Suprapubic skin (tissue), 3 donors: Measurements from ENCODE around the gene DNAH1.

ENCODE experiments used
- CTCF ChIP-seq, 2 donors: fragments of 200-600 bp in 1 of 2; fragments of 450-650 bp in 1 of 2; sonication (generic) in 1 of 2; IDR thresholded peaks; one replicate each; pipeline ENCODE4 v1.5.1; 2016 to 2019; ENCODE audit warnings: antibody characterized with exemption in 2 of 2, mild to moderate bottlenecking in 1 of 2, moderate library complexity in 1 of 2
- POLR2A ChIP-seq, 2 donors: fragments of 450-650 bp; IDR thresholded peaks; one replicate each; pipeline ENCODE4 v1.6.1; 2017; ENCODE audit warnings: antibody characterized with exemption in 2 of 2, mild to moderate bottlenecking in 2 of 2, moderate library complexity in 2 of 2

GRCh38 chr3:52399131-52399530 is 83.0 kb downstream of the DNAH1 start:
- no peak for TF ChIP-seq CTCF (IDR thresholded peaks at IDR 0.05)
- TF ChIP-seq POLR2A (IDR thresholded peaks at IDR 0.05): no peak
